ENCODE data around the gene RPL13A. TPM values are rescaled to one million over a fixed set of nuclear protein-coding genes. Genes with fewer than 3 reads are reported as not detected.

RPL13A gene
- total RNA-seq, 1 experiment from 2014 or later, result 1,196 TPM

DNA sequence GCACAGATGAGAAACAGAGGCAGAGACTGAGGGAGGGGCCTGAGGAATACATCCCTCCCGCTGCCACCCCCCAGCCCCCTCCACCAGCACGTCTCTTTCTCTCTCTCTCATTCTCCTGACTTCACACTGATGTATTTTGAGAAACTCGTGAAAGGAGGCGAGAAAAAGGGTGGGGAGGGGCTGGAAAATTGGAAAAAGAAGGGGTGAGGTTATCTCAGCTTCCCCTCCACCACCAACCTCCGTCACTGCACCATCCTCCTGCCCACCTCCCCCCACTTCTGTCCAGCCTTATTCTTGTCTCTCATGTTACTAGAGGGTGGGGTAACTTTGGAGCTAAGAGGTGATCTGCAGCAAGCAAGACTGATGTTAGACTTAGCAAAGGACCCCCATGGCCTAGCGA is 47.6 kb upstream of the RPL13A start:
- Histone ChIP-seq H3K4me1 (ENCODE audit: control insufficient read depth, insufficient read depth, low read length) (no peaks in the 10 kb centered on the region; the same call in 1 of the 2 replicates), H3K27ac (ENCODE audit: low read length) (no peak overlapping the region), H3K36me3 (ENCODE audit: control insufficient read depth, insufficient read depth, low read length) (no peaks in the 10 kb centered on the region), H3K9me3 (ENCODE audit: control insufficient read depth, insufficient read depth, low read depth, low read length) (no peaks in the 10 kb centered on the region), H3K27me3 (ENCODE audit: control insufficient read depth, insufficient read depth, low read length) (peaks cover 9% of the 10 kb centered on the region; the same call in 1 of the 2 replicates), H3K4me3 (ENCODE audit: low read depth in 2 of 2, low read length in 2 of 2) (no peak overlapping the region)
- no peak for ATAC-seq
- POLR2A ChIA-PET, result no interaction called here
- TF ChIP-seq, protein P1, sequence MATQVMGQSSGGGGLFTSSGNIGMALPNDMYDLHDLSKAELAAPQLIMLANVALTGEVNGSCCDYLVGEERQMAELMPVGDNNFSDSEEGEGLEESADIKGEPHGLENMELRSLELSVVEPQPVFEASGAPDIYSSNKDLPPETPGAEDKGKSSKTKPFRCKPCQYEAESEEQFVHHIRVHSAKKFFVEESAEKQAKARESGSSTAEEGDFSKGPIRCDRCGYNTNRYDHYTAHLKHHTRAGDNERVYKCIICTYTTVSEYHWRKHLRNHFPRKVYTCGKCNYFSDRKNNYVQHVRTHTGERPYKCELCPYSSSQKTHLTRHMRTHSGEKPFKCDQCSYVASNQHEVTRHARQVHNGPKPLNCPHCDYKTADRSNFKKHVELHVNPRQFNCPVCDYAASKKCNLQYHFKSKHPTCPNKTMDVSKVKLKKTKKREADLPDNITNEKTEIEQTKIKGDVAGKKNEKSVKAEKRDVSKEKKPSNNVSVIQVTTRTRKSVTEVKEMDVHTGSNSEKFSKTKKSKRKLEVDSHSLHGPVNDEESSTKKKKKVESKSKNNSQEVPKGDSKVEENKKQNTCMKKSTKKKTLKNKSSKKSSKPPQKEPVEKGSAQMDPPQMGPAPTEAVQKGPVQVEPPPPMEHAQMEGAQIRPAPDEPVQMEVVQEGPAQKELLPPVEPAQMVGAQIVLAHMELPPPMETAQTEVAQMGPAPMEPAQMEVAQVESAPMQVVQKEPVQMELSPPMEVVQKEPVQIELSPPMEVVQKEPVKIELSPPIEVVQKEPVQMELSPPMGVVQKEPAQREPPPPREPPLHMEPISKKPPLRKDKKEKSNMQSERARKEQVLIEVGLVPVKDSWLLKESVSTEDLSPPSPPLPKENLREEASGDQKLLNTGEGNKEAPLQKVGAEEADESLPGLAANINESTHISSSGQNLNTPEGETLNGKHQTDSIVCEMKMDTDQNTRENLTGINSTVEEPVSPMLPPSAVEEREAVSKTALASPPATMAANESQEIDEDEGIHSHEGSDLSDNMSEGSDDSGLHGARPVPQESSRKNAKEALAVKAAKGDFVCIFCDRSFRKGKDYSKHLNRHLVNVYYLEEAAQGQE (IDR thresholded peaks at IDR 0.05; ENCODE audit: insufficient read depth in 1 of 2, low read depth in 2 of 2, low read length in 1 of 2), result no peak
- TF ChIP-seq, protein P2, sequence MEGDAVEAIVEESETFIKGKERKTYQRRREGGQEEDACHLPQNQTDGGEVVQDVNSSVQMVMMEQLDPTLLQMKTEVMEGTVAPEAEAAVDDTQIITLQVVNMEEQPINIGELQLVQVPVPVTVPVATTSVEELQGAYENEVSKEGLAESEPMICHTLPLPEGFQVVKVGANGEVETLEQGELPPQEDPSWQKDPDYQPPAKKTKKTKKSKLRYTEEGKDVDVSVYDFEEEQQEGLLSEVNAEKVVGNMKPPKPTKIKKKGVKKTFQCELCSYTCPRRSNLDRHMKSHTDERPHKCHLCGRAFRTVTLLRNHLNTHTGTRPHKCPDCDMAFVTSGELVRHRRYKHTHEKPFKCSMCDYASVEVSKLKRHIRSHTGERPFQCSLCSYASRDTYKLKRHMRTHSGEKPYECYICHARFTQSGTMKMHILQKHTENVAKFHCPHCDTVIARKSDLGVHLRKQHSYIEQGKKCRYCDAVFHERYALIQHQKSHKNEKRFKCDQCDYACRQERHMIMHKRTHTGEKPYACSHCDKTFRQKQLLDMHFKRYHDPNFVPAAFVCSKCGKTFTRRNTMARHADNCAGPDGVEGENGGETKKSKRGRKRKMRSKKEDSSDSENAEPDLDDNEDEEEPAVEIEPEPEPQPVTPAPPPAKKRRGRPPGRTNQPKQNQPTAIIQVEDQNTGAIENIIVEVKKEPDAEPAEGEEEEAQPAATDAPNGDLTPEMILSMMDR (IDR thresholded peaks at IDR 0.05), result no peak
- TF ChIP-seq TCF7L2 (IDR thresholded peaks at IDR 0.05; ENCODE audit: low read depth, low read length) (no peak), POLR2AphosphoS5 (IDR thresholded peaks at IDR 0.05; ENCODE audit: low read depth, low read length) (no peak), SIN3A (IDR thresholded peaks at IDR 0.05; ENCODE audit: borderline replicate concordance, insufficient read depth, low read depth, low read length) (no peak)
- CTCF ChIA-PET, result no interaction called here
- DNase-seq (ENCODE audit: low read depth, low spot score), result no peak
- in situ Hi-C loops (cut with HindIII; ENCODE audit: low pct_unique_long_range_greater_than_20kb, low sequenced_read_pairs), result no loop called here
- intact Hi-C loops (cut with micrococcal nuclease; ENCODE audit: unreplicated experiment), result loop anchor here (5.0 kb wide), 1 partner anchor 48 kb away; no protein-coding TSS in a partner anchor
- no TSS peak for BruUV-seq (replicated peaks)

DNA sequence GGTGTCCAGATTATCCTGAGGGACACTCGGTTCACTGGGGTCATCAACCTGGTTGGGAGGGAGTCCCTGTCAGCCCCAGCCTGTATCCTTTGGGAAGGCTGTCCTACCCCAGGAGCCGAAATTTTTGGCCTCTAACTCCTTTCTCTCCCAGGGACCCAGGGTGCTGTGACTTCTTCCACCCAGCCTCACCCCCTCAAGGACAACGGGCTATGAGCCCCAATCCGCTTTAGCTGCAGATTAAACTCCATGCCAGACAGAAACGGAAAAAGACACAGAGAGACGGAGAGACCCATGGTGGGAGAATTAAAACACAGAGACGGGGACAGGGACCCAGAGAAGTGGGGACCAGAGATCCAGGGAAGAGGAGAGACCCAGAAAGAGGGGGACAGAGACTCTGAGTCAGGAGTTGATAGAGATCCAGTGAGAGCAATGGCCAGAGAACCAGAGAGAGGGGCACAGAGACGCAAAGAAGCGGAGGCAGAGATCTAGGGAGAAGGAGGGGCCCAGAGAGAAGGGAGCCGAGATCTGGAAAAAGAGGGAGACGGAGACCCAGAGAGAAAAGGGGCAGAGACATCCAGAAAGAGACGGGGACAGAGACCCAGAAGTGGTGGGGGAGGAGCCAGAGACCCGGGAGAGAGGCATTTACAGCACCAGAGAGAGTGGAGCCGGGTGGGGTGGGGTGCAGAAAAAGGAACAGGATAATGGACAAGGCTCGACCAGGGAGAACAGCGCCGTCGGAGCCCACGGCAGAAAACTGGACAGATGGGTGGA is 46.8 kb upstream of the RPL13A start:
- POLR2A ChIA-PET, result no interaction called here
- ATAC-seq (no peak), DNase-seq (ENCODE audit: low read depth, low spot score) (no peak)
- Histone ChIP-seq H3K36me3 (ENCODE audit: control insufficient read depth, insufficient read depth, low read length) (no peaks in the 10 kb centered on the region), H3K4me3 (ENCODE audit: low read depth in 2 of 2, low read length in 2 of 2) (peak overlapping the region; percentile 28 to 45), H3K9me3 (ENCODE audit: control insufficient read depth, insufficient read depth, low read depth, low read length) (no peaks in the 10 kb centered on the region), H3K27ac (ENCODE audit: low read length) (no peak overlapping the region), H3K27me3 (ENCODE audit: control insufficient read depth, insufficient read depth, low read length) (peaks cover 9% of the 10 kb centered on the region; the same call in 1 of the 2 replicates), H3K4me1 (ENCODE audit: control insufficient read depth, insufficient read depth, low read length) (no peaks in the 10 kb centered on the region; the same call in 1 of the 2 replicates)
- TF ChIP-seq SIN3A (IDR thresholded peaks at IDR 0.05; ENCODE audit: borderline replicate concordance, insufficient read depth, low read depth, low read length), result no peak
- TF ChIP-seq POLR2AphosphoS5 (IDR thresholded peaks at IDR 0.05; ENCODE audit: low read depth, low read length), result no peak
- BruUV-seq (replicated peaks), result no TSS peak
- CTCF ChIA-PET, result no interaction called here
- intact Hi-C loops (cut with micrococcal nuclease; ENCODE audit: unreplicated experiment) (loop anchor here (5.0 kb wide), 1 partner anchor 48 kb away; no protein-coding TSS in a partner anchor), in situ Hi-C loops (cut with HindIII; ENCODE audit: low pct_unique_long_range_greater_than_20kb, low sequenced_read_pairs) (no loop called here)
